Bronchial epithelial cell (primary cell): ENCODE measurements around the gene GK. TPM values are rescaled to one million over a fixed set of nuclear protein-coding genes. Genes with fewer than 3 reads are reported as not detected.
"Not testable (repeated sequence)": the region's sequence is repeated elsewhere in the genome, so short reads cannot be mapped to it uniquely, and the experiment has no call there.

Experiments used
- DNase-seq: peaks from one replicate; pipeline ENCODE4 v3.0.0-alpha.2; 2010; ENCODE audit warnings: low read depth
- FAIRE-seq: peaks from 2 replicates; lab custom pipeline; 2011; peaks lifted over from hg19 to GRCh38; lab: Jason Lieb, UNC
- H3K27me3 ChIP-seq: 2 replicates; pipeline ENCODE4 v1.5.1; 2011; ENCODE audit warnings: low read length; ENCODE audit not compliant: control insufficient read depth, insufficient read depth
- H3K36me3 ChIP-seq: 2 replicates; pipeline ENCODE4 v1.5.1; 2011; ENCODE audit warnings: low read length; ENCODE audit not compliant: control insufficient read depth, insufficient read depth
- H3K4me3 ChIP-seq: 2 replicates; pipeline ENCODE4 v1.5.1; 2011; ENCODE audit warnings: mild to moderate bottlenecking, low read depth, low read length, control low read depth
- CTCF ChIP-seq: IDR thresholded peaks from 2 replicates; pipeline ENCODE4 v1.5.1; 2011; ENCODE audit warnings: mild to moderate bottlenecking, moderate library complexity, low read length, control low read depth, inconsistent platforms; ENCODE audit not compliant: insufficient read depth, severe bottlenecking
- total RNA-seq: library from RNA; depleted of rRNA; stranded (reverse); fragments of >200 nt; gene quantifications from 2 replicates; pipeline ENCODE4 v1.2.1, GENCODE V29; 2014

GK gene
- total RNA-seq, 1 donor from 2014 or later, result 38.7 TPM

- no peak overlapping the region for H3K4me3 ChIP-seq
- TF ChIP-seq CTCF, result no peak
- H3K36me3 ChIP-seq, result no peaks in the 10 kb centered on the region
- H3K27me3 ChIP-seq, result no peaks in the 10 kb centered on the region
- DNase-seq, result no peak
- no peak for FAIRE-seq
These were observed 95.2 kb downstream of the GK start for GRCh38 chrX:30748342-30748960.

GRCh38 chrX:30751497-30751896, 98.3 kb downstream of the GK start:
- FAIRE-seq, result no peak
- peak; percentile 68 for DNase-seq
- no peaks in the 10 kb centered on the region for H3K27me3 ChIP-seq

GRCh38 chrX:30762755-30763154, 109.5 kb downstream of the GK start:
- TF ChIP-seq CTCF, result no peak
- no peak overlapping the region for H3K4me3 ChIP-seq
- DNase-seq (no peak), FAIRE-seq (no peak)
- H3K27me3 ChIP-seq, result no peaks in the 10 kb centered on the region
- H3K36me3 ChIP-seq, result no peaks in the 10 kb centered on the region

More at GRCh38 chrX:30751497-30751896, 98.3 kb downstream of the GK start:
- no peak overlapping the region for H3K4me3 ChIP-seq
- TF ChIP-seq CTCF, result no peak
- H3K36me3 ChIP-seq, result no peaks in the 10 kb centered on the region

GRCh38 chrX:30773764-30774163, 120.5 kb downstream of the GK start:
- FAIRE-seq, H3K27me3 ChIP-seq, H3K36me3 ChIP-seq, H3K4me3 ChIP-seq: not testable (repeated sequence)
- DNase-seq, result peak; percentile 25

- no peak overlapping the region for H3K4me3 ChIP-seq
- no peak for DNase-seq
- H3K36me3 ChIP-seq, result no peaks in the 10 kb centered on the region
- H3K27me3 ChIP-seq, result no peaks in the 10 kb centered on the region
- no peak for FAIRE-seq
- no peak for TF ChIP-seq CTCF
These were observed 124.4 kb downstream of the GK start for GRCh38 chrX:30777575-30777974.

GRCh38 chrX:30779453-30780030, 126.3 kb downstream of the GK start:
- no peak for FAIRE-seq
- no peak for TF ChIP-seq CTCF
- DNase-seq, result no peak
- H3K36me3 ChIP-seq, result no peaks in the 10 kb centered on the region
- no peak overlapping the region for H3K4me3 ChIP-seq
- no peaks in the 10 kb centered on the region for H3K27me3 ChIP-seq

Other genes starting within 250 kb of the GK start
- gene TASL, start 75.7 kb upstream of the GK start, total RNA-seq, result not detected in 2 replicates
- gene TAB3, start 235.8 kb downstream of the GK start, total RNA-seq, result 9.3 and 10.8 TPM in 2 replicates